Measurements from ENCODE around the gene SLC4A5.

DNA sequence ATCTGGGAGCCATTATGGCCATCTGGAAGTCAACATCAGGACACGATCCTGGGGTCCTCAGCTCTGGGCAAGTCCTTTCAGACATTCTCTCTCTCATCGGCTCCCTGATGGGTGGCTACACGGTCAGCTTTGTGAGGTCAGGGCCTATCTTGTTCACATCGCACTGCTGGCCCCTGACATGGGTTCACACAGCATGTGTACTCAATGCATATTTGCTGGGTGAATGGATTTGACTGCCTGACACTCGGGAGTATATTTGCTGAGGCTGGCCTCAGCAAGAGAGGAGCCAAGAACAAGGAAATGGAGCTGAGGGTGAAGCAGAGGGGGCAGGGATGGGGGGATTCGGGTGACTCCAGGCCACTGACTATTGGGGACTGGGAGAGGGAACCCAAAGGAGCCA is 50.5 kb downstream of the SLC4A5 start:
- TF ChIP-seq, protein P1, sequence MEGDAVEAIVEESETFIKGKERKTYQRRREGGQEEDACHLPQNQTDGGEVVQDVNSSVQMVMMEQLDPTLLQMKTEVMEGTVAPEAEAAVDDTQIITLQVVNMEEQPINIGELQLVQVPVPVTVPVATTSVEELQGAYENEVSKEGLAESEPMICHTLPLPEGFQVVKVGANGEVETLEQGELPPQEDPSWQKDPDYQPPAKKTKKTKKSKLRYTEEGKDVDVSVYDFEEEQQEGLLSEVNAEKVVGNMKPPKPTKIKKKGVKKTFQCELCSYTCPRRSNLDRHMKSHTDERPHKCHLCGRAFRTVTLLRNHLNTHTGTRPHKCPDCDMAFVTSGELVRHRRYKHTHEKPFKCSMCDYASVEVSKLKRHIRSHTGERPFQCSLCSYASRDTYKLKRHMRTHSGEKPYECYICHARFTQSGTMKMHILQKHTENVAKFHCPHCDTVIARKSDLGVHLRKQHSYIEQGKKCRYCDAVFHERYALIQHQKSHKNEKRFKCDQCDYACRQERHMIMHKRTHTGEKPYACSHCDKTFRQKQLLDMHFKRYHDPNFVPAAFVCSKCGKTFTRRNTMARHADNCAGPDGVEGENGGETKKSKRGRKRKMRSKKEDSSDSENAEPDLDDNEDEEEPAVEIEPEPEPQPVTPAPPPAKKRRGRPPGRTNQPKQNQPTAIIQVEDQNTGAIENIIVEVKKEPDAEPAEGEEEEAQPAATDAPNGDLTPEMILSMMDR (IDR thresholded peaks at IDR 0.05), result no peak
- no peak for TF ChIP-seq EP300 (IDR thresholded peaks at IDR 0.05)
